HG02852 (cell line): Measurements from ENCODE around the gene KIF21A.

Source experiments
- ATAC-seq: cut with Tn5 transposase; IDR thresholded peaks from one replicate; pipeline ENCODE4 v1.9.1; 2021; ENCODE audit warnings: mild to moderate bottlenecking, moderate library complexity; ENCODE audit not compliant: unreplicated experiment

KIF21A gene

GRCh38 chr12:39278426-39278825 lies 164.5 kb downstream of the KIF21A start:
- ATAC-seq: no peak

GRCh38 chr12:39277416-39277815 lies 165.5 kb downstream of the KIF21A start:
- ATAC-seq: peak; percentile 72

GRCh38 chr12:39275846-39276245 lies 167.1 kb downstream of the KIF21A start:
- ATAC-seq: no peak

GRCh38 chr12:39272871-39273655 lies 169.9 kb downstream of the KIF21A start:
- no peak for ATAC-seq

- no peak for ATAC-seq
These were observed 173.4 kb downstream of the KIF21A start for GRCh38 chr12:39269492-39269891.

- no peak for ATAC-seq
These were observed 175.0 kb downstream of the KIF21A start for GRCh38 chr12:39267886-39268285.

GRCh38 chr12:39252628-39253027 lies 190.3 kb downstream of the KIF21A start:
- ATAC-seq: no peak
